GM18873 (cell line): ENCODE results near the gene FHIP2A.
"Not testable (repeated sequence)": the region's sequence is repeated elsewhere in the genome, so short reads cannot be mapped to it uniquely, and the experiment has no call there.

Source experiments
- ATAC-seq: cut with Tn5 transposase; IDR thresholded peaks from one replicate; pipeline ENCODE4 v1.9.1; 2021; ENCODE audit warnings: mild to moderate bottlenecking, moderate library complexity, moderate number of reproducible peaks; ENCODE audit not compliant: unreplicated experiment, low FRiP score

Gene FHIP2A

GRCh38 chr10:114811862-114812261, 9.7 kb upstream of the FHIP2A start:
- ATAC-seq: no peak

GRCh38 chr10:114815791-114816190, 5.8 kb upstream of the FHIP2A start:
- no peak for ATAC-seq

GRCh38 chr10:114816308-114816707, 5.3 kb upstream of the FHIP2A start:
- no peak for ATAC-seq

GRCh38 chr10:114819322-114819721, 2.3 kb upstream of the FHIP2A start:
- no peak for ATAC-seq

- ATAC-seq: peak; percentile 36
These were observed 399 bp downstream of the FHIP2A start for GRCh38 chr10:114821915-114822443.

- ATAC-seq: peak; percentile 17
These were observed 980 bp downstream of the FHIP2A start for GRCh38 chr10:114822444-114823076.

- ATAC-seq: no peak
These were observed 1.5 kb downstream of the FHIP2A start for GRCh38 chr10:114823077-114823463.

GRCh38 chr10:114824391-114824790, 2.8 kb downstream of the FHIP2A start:
- ATAC-seq: no peak

- ATAC-seq: peak; percentile 69
These were observed 4.1 kb downstream of the FHIP2A start for GRCh38 chr10:114825513-114826253.

- ATAC-seq: no peak
These were observed 7.8 kb downstream of the FHIP2A start for GRCh38 chr10:114829160-114829909.

- ATAC-seq: no peak
These were observed 9.7 kb downstream of the FHIP2A start for GRCh38 chr10:114831186-114831867.

GRCh38 chr10:114837690-114838089, 16.1 kb downstream of the FHIP2A start:
- ATAC-seq: no peak

GRCh38 chr10:114839901-114840300, 18.3 kb downstream of the FHIP2A start:
- no peak for ATAC-seq

GRCh38 chr10:114845978-114846693, 24.6 kb downstream of the FHIP2A start:
- ATAC-seq: no peak

- ATAC-seq: not testable (repeated sequence)
These were observed 25.9 kb downstream of the FHIP2A start for GRCh38 chr10:114847517-114847916.

- ATAC-seq: no peak
These were observed 28.1 kb downstream of the FHIP2A start for GRCh38 chr10:114849674-114850073.

GRCh38 chr10:114850126-114850525, 28.5 kb downstream of the FHIP2A start:
- ATAC-seq: no peak

GRCh38 chr10:114851336-114851735, 29.8 kb downstream of the FHIP2A start:
- ATAC-seq: no peak

- no peak for ATAC-seq
These were observed 30.6 kb downstream of the FHIP2A start for GRCh38 chr10:114852197-114852596.

GRCh38 chr10:114854906-114855305, 33.3 kb downstream of the FHIP2A start:
- ATAC-seq: no peak
